Tibial nerve (tissue), 4 donors: ENCODE data around the gene ZNF655. TPM values are rescaled to one million over a fixed set of nuclear protein-coding genes. Genes with fewer than 3 reads are reported as not detected.
"Not testable (repeated sequence)": the region's sequence is repeated elsewhere in the genome, so short reads cannot be mapped to it uniquely, and the experiment has no call there.

Source experiments
- DNase-seq, 2 donors: peaks; one replicate each; pipeline ENCODE4 v3.0.0-alpha.2; 2019; ENCODE audit warnings: low spot score in 2 of 2
- H3K27ac ChIP-seq, 4 donors: fragments of 200-600 bp; sonication (generic) in 3 of 4; one replicate each; pipeline ENCODE4 v1.5.1; 2017 to 2019; ENCODE audit warnings: mild to moderate bottlenecking in 1 of 4
- H3K27me3 ChIP-seq, 2 donors: fragments of 200-600 bp; sonication (generic) in 1 of 2; one replicate each; pipeline versions ENCODE4 v1.5.1 to v1.6.0; 2017 to 2019
- H3K36me3 ChIP-seq, 3 donors: fragments of 200-600 bp; sonication (generic); one replicate each; pipeline ENCODE4 v1.5.1; 2018 to 2019
- H3K4me1 ChIP-seq, 4 donors: fragments of 200-600 bp; sonication (generic) in 3 of 4; one replicate each; pipeline ENCODE4 v1.5.1; 2017 to 2019
- H3K4me3 ChIP-seq, 4 donors: fragments of 200-600 bp; sonication (generic) in 3 of 4; one replicate each; pipeline ENCODE4 v1.5.1; 2017 to 2019; ENCODE audit warnings: mild to moderate bottlenecking in 1 of 4, moderate library complexity in 1 of 4
- H3K9me3 ChIP-seq, 4 donors: fragments of 200-600 bp; sonication (generic) in 3 of 4; one replicate each; pipeline ENCODE4 v1.5.1; 2017 to 2019
- EP300 ChIP-seq, 2 donors: sonication (generic); formaldehyde crosslinking; IDR thresholded peaks; one replicate each; pipeline ENCODE4 v1.6.1; 2017; ENCODE audit warnings: antibody characterized with exemption in 2 of 2, mild to moderate bottlenecking in 1 of 2
- POLR2A ChIP-seq, 2 donors: fragments of 450-650 bp; IDR thresholded peaks; one replicate each; pipeline ENCODE4 v1.6.1; 2017; ENCODE audit warnings: antibody characterized with exemption in 2 of 2, mild to moderate bottlenecking in 2 of 2, moderate library complexity in 2 of 2
- WGBS, 2 donors: methylation state at CpG; one replicate each; pipeline ENCODE4 v1.1.5; 2018; 5-methylcytosine and 5-hydroxymethylcytosine counted together
- total RNA-seq, 4 donors: library from RNA; depleted of rRNA; stranded (reverse); fragments of >200 nt; gene quantifications; one replicate each; pipeline ENCODE4 v1.1.0, GENCODE V29; 2016
- TF ChIP-seq, protein P1 (sequence below), 5 experiments: fragments of 200-600 bp in 3 of 5; fragments of 450-650 bp in 2 of 5; sonication (generic) in 3 of 5; IDR thresholded peaks; one replicate each; pipeline ENCODE4 v1.5.1; 2016 to 2019; ENCODE audit warnings: antibody characterized with exemption in 5 of 5, mild to moderate bottlenecking in 3 of 5, moderate library complexity in 2 of 5

The ZNF655 gene
- total RNA-seq, 4 donors from 2014 or later: 90.8 to 140 (median 104) TPM

DNA sequence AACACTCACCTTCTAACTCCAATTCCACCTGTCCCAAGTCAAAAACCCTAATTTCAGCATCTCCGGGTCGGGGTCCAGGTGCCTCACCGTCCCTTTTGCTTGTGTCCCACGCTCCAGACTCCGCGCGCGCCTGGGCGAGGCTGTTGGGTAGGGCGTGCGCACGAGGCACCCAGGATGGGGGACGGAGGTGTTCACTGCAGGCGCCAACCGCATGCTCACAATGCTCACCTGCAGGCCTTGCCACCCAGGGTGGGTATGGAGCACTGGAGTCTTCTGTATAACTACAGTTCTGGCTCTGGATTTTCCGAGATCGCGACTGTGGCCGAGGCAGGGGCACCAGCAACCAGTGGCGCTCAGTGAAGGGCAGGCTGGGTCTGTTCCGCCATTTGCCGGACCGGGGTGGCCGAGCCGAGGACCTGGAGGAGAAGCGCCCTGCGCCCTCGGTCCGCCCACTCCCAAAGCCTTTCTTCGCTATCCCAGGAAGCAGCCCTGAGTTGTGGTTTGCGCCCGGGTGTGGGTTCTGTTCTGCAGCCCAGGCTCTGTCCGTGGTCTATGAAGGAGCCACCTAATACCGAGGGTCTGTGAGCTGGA, 15.3 kb upstream of the ZNF655 start:
- WGBS, 2 donors: 94 to 95% methylated on average over 32 to 34 of the region's 34 CpGs
- no peak for TF ChIP-seq EP300 (IDR thresholded peaks at IDR 0.05)
- TF ChIP-seq, protein P1, sequence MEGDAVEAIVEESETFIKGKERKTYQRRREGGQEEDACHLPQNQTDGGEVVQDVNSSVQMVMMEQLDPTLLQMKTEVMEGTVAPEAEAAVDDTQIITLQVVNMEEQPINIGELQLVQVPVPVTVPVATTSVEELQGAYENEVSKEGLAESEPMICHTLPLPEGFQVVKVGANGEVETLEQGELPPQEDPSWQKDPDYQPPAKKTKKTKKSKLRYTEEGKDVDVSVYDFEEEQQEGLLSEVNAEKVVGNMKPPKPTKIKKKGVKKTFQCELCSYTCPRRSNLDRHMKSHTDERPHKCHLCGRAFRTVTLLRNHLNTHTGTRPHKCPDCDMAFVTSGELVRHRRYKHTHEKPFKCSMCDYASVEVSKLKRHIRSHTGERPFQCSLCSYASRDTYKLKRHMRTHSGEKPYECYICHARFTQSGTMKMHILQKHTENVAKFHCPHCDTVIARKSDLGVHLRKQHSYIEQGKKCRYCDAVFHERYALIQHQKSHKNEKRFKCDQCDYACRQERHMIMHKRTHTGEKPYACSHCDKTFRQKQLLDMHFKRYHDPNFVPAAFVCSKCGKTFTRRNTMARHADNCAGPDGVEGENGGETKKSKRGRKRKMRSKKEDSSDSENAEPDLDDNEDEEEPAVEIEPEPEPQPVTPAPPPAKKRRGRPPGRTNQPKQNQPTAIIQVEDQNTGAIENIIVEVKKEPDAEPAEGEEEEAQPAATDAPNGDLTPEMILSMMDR (IDR thresholded peaks at IDR 0.05): no peak
- no peak for TF ChIP-seq POLR2A (IDR thresholded peaks at IDR 0.05)
- Histone ChIP-seq H3K27ac (no peak overlapping the region), H3K4me1 (no peaks in the 10 kb centered on the region), H3K9me3 (peaks cover 0 to 87% (median 8%) of the 10 kb centered on the region in 4 donors), H3K36me3 (peaks cover 0 to 74% (median 2%) of the 10 kb centered on the region in 3 donors), H3K27me3 (no peaks in the 10 kb centered on the region), H3K4me3 (no peak overlapping the region)
- DNase-seq: no peak

DNA sequence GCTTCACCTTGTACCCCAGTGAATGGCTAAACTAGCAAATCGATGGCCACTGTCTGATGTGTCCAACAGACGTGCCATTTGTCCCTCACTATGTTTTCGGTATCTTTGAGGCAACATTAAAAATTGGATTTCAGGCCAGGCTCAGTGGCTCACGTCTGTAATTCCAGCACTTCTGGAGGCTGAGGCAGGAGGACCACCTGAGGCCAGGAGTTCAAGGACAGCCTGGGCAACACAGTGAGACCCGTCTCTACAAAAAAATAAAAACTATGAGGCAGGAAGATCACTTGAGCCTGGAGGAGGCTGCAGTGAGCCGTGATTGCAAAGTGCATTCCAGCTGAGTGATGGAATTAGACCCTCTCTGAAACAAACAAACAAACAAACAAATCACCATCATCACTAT, 14.5 kb upstream of the ZNF655 start:
- TF ChIP-seq POLR2A (IDR thresholded peaks at IDR 0.05): no peak
- no peak for TF ChIP-seq EP300 (IDR thresholded peaks at IDR 0.05)
- TF ChIP-seq, protein P1 (IDR thresholded peaks at IDR 0.05): no peak
- no peak overlapping the region for H3K4me3 ChIP-seq
- WGBS, 2 donors: 94 to 99% methylated on average over 6 of the region's 6 CpGs
- DNase-seq: no peak
- peaks cover 0 to 86% (median 8%) of the 10 kb centered on the region in 4 donors for H3K9me3 ChIP-seq
- H3K4me1 ChIP-seq: no peaks in the 10 kb centered on the region
- H3K27me3 ChIP-seq: no peaks in the 10 kb centered on the region
- no peak overlapping the region for H3K27ac ChIP-seq
- peaks cover 0 to 74% (median 4%) of the 10 kb centered on the region in 3 donors for H3K36me3 ChIP-seq

DNA sequence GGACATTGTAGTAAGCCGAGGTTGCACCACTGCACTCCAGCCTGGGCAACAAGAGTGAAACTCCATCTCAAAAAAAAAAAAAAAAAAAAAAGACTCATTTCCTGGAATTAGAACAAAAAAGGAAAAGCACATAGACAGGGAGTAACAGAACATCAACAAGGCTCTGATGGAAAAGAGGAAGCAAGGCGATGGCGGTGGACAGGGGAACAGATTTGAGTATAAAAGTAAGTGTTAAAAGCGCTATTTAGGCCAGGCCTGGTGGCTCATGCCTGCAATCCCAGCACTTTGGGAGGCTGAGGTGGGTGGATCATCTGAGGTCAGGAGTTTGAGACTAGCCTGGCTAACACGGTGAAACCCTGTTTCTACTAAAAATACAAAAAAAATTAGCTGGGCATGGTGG, 13.1 kb upstream of the ZNF655 start:
- not testable (repeated sequence) for H3K27me3 ChIP-seq, H3K4me3 ChIP-seq, DNase-seq, H3K4me1 ChIP-seq, H3K27ac ChIP-seq
- H3K36me3 ChIP-seq: peaks cover 0 to 84% (median 4%) of the 10 kb centered on the region in 3 donors
- peaks cover 0 to 72% (median 8%) of the 10 kb centered on the region in 4 donors for H3K9me3 ChIP-seq
- 93 to 96% methylated on average over 5 of the region's 5 CpGs for whole genome bisulfite sequencing, 2 donors

DNA sequence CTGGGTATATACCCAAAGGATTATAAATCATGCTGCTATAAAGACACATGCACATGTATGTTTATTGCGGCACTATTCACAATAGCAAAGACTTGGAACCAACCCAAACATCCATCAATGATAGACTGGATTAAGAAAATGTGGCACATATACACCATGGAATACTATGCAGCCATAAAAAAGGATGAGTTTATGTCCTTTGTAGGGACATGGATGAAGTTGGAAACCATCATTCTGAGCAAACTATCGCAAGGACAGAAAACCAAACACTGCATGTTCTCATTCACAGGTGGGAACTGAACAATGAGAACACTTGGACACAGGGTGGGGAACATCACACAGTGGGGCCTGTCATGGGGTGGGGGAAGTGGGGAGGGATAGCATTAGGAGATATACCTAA, 8.9 kb upstream of the ZNF655 start:
- H3K36me3 ChIP-seq: peaks cover 0 to 56% (median 4%) of the 10 kb centered on the region in 3 donors
- H3K27ac ChIP-seq, DNase-seq, H3K27me3 ChIP-seq, H3K4me3 ChIP-seq: not testable (repeated sequence)
- peaks cover 0 to 34% (median 0%) of the 10 kb centered on the region in 4 donors for H3K9me3 ChIP-seq
- WGBS, 2 donors: 91 to 100% methylated on average over 1 to 2 of the region's 2 CpGs
- peaks cover 0 to 18% (median 7%) of the 10 kb centered on the region in 4 donors for H3K4me1 ChIP-seq

DNA sequence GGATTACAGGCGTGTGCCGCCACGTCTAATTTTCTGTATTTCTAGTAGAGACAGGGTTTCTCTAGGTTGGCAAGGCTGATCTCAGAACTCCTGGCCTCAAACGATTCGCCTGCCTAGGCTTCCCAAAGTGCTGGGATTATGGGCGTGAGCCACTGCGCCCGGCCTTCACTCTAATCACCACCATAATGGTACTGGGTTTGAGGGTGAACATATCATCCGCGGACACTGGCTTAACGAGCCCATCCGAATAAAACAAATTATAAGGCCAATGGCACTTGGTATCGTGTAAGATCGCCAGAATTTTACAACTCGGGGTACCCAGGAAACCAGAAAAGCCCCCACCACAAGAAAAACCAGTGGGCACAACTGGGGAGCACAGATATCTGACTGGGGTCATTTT, 7.1 kb upstream of the ZNF655 start:
- TF ChIP-seq, protein P1 (IDR thresholded peaks at IDR 0.05): no peak
- H3K9me3 ChIP-seq: peaks cover 0 to 23% (median 0%) of the 10 kb centered on the region in 4 donors
- DNase-seq: no peak
- peaks cover 0 to 59% (median 4%) of the 10 kb centered on the region in 3 donors for H3K36me3 ChIP-seq
- H3K4me3 ChIP-seq: peak overlapping the region; percentile 66 to 88 (median 80)
- 9 to 16% methylated on average over 14 to 15 of the region's 15 CpGs for WGBS, 2 donors
- H3K27me3 ChIP-seq: no peaks in the 10 kb centered on the region
- H3K27ac ChIP-seq: peak overlapping the region; percentile 49 to 92 (median 84)
- H3K4me1 ChIP-seq: peaks cover 0 to 28% (median 7%) of the 10 kb centered on the region in 4 donors

DNA sequence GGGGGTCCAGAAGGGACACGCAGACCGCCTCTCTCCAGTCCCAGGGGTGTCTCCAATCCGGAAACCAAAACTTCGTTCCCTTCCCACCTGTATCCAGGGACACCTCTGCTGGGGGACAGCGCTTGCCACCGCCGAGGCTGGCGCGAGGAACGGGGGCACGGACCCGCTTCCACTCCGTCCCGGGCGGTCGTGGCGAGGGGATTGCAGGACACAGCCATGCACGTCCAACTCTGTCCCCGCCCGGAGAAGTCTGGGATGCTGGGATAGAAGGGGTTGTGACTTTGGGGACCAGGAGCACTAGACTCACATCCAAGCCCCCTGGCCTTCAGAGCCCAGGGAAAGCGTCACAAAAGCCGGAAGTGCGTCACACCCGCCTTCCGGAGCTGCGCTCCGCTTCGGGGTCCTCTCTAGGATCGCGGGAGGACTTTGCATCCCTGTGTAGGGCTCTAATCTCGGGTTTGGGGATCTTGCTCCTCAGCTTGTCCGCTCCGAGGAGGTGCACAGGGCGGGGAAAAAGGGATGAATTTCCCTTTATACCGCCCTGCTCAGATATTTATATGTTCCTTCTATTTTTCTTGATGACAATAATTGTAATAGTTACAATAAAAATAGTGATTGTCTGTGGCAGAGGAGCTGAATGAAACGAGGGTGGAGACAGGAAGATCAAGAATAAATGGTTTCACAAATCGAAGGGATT, 6.5 kb upstream of the ZNF655 start, which contains the start of gene FAM200A:
FAM200A (minus strand) TSS at position 348 of the 697 bp plus-strand sequence. CDS start 3,707 bp downstream, outside the sequence.
- WGBS, 2 donors: 0 to 1% methylated on average over 29 to 35 of the region's 37 CpGs
- Histone ChIP-seq H3K9me3 (peaks cover 0 to 18% (median 0%) of the 10 kb centered on the region in 4 donors), H3K27me3 (no peaks in the 10 kb centered on the region), H3K4me1 (peaks cover 0 to 34% (median 10%) of the 10 kb centered on the region in 4 donors), H3K4me3 (peak within 1 kb of the TSS; percentile 66 to 88 (median 80)), H3K36me3 (peaks cover 0 to 59% (median 4%) of the 10 kb centered on the region in 3 donors), H3K27ac (peak within 1 kb of the TSS; percentile 49 to 92 (median 84))
- DNase-seq: peak; percentile 65 to 72
- TF ChIP-seq, protein P1 (IDR thresholded peaks at IDR 0.05): peak in 1 of 5 experiments; percentile 14
- TF ChIP-seq POLR2A (IDR thresholded peaks at IDR 0.05): peak in 1 of 2 donors; percentile 85
- peak; percentile 79 to 95 for TF ChIP-seq EP300 (IDR thresholded peaks at IDR 0.05)
